HG02870 (cell line): ENCODE data around the gene USP7.

ENCODE experiments used
- ATAC-seq: cut with Tn5 transposase; IDR thresholded peaks from one replicate; pipeline ENCODE4 v1.9.1; 2021; ENCODE audit warnings: mild to moderate bottlenecking, moderate library complexity; ENCODE audit not compliant: unreplicated experiment

USP7 gene

GRCh38 chr16:8904018-8904430 is 59.7 kb downstream of the USP7 start:
- no peak for ATAC-seq

- ATAC-seq: no peak
Observed at GRCh38 chr16:8903004-8903403, 60.7 kb downstream of the USP7 start.

DNA sequence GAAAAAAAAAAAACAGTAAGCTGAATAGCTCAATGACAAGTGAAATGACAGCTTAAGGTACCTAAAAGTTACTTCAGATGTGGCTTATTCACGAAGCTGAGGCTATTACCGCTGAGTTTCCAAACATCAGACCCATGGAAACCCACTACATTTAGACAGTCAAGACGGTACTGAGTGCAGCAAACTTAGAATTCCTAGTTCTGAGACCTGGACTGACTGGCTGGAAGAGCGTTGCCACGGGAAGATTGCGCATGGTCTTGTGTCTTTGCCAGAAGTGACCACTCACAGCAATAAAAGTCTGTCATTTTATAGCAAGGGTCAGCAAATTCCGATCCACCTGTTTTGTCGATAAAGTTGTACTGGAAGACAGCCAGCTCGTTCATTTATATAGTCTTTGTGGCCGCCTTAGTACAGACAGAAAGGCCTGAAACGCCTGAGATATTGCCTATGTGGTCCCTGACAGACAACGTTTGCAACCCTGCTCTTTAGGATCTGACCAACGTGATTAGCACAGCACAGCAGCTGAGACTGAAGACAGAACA is 62.3 kb downstream of the USP7 start:
- no peak for ATAC-seq

- ATAC-seq: no peak
Observed at GRCh38 chr16:8900343-8900742, 63.4 kb downstream of the USP7 start.

DNA sequence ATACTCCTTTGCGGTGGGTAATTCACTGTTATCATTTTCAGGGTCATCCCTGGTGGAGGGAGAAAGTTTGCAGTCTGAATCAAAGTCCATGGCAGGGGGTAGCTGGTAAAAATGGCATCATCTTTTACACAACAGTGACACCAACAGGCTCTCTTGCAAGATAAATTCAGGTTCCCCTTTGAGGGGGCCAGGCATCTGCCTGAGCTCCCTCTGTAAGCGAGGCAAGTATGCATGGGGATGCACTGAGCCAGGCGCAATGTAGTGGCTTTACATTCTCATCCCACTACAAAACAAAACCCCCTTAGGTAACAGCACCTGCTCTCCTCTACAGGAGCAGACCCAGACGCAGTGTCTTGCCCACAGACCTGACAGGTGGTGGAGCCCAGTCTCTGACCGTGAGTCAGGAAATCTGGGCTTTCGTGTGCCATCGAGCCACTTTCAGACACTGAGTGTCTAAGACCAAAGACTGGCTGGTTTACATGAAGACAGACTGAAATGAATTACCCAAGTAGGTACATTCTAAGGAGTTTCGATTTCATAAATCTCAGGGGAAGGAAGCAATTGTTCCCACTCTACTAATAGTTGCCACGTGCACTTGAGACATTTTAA is 63.9 kb downstream of the USP7 start:
- ATAC-seq: no peak

GRCh38 chr16:8898660-8899318 is 64.9 kb downstream of the USP7 start:
- ATAC-seq: no peak

DNA sequence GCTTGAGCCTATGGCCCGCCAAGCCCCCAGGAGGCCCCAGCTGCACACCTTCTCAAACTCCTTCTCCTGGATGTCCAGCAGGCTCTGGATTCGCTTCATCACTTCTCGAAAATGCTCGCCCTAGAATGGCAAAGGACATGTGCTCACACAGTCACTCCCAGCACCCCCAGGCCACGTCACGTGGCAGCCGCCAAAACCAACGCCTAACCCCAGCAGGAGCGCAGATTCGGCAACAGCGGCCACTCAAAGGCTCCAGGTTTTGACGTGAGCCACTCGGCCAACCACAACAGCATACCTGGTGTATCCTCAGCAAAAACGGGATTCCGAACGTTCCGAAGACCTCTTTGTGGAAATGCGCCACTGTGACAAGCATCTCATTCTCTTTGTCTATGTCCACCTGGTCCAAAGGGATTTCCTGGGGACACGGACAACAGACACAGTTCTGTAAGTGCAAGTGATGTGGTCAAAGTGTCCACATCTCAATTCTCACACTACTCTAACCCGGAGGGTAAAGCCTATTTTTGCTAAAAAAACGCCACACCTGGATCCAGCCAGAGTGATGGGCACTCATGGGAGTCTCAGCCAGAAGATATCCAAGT is 68.9 kb downstream of the USP7 start:
- no peak for ATAC-seq

DNA sequence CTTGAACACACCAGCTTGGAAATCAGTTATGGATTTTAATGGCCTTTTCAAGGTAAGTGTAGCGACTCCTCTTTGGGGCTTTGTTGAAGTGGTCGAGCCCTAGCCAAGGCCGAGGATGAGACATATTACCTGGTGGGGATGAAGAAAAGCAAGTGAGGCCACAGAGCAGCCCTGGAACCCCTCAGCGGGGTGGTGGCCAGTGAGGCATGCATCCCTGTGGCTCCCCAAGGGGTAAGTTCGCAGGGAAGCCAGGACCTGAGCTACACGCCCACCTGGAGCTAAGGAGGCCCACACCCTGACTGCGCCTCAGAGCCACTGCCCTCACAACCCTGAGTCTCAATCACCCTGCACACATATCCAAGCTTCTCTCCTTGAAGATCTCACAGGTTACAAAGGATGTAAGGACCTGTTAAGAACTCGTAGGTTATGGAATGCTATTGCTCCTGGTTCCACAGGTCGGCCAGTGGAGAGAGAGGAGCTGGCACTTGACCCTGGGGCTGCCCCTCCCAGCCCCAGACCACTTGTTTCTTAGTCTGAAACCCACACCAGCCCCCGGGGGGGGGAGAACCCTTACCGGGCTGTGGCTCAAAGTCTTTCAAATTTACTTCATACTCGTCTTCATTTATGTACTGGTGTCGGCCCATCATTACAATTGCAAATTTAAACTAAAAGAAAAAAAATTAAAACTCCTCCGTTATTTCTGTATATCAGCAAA is 69.6 kb downstream of the USP7 start:
- ATAC-seq: no peak

DNA sequence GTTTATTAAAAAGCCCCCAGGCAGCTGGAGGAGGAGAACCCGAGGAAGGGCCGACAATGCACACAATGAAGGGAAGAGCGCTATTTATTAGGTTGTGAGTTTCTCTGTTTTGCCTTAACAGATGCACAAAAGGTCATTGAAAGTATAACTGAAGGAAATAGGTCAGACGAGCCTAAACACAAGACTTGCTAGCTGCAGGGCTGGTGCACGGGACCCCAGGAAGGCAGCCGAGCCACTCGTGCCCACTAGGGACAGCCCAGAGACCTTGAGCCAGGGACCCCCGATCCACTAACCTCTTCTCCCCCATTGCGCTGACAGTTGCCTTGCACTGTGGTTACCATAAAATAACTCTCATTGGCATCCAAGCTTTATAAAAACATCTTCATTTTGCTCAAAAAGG is 70.3 kb downstream of the USP7 start:
- ATAC-seq: no peak

GRCh38 chr16:8892101-8892575 is 71.6 kb downstream of the USP7 start:
- peak; percentile 33 for ATAC-seq

DNA sequence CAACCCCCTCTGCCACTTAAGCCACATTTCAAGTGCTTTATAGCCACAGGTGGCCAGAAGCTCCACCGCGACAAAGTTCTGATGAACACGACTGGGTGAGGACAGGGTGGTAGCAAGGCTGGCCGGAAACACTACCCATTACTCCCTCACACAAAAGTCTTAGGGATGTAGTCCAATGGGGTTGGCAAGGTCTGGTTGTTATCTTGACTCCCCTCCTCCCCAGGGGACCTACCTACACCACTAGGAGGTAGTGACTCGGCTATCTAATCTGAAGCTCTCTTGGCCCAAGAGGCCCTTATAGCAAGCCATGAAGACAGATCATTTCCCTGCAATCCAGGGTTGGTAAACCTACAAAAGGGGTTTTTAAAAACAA is 73.2 kb downstream of the USP7 start:
- no peak for ATAC-seq

- no peak for ATAC-seq
Observed at GRCh38 chr16:8889893-8890548, 73.7 kb downstream of the USP7 start.

DNA sequence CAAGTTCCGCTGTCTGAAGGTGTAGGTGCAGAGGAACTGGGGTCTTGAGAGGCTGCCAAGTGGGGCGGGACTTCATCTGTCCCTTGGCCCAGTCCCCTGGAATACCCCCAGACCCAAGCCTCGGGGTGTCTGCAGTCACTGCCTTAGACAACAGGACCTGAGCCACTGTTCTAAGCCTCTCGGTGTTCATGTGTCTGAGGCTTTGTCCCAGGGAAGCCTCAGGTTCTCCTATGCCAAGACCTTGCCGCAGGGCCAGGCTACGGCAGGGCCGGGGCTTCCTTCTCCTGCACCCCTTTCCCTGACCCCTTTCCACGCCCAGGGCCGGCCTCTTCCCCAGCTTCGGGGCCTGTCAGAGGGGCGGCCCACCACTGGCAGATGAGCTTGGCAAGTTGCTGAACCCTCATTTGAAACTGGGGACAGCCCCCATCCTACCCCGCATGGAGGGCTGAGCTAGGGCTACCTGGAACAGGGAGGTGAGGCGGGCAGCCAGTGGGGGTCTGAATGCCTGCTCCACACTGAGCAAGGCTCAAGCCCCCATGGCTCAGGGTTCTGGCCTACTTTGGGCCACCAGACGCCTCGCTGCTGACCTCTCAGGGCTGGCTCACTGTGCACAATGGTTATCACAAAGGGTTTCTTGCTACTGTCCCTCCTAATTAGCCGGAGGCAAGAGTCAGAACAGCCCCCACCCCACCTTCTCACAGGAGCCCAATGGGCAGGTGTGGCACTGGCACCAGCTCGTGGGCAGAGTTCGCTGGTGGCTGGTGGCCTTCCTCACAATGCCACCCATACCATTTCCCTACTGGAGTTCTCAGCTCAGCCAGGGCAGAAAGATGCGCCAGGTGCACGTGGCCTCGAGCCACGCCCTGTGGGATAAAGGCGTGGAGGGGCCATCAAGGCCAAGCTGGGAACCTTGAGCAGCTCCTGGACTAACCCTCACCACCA is 74.5 kb downstream of the USP7 start:
- no peak for ATAC-seq

DNA sequence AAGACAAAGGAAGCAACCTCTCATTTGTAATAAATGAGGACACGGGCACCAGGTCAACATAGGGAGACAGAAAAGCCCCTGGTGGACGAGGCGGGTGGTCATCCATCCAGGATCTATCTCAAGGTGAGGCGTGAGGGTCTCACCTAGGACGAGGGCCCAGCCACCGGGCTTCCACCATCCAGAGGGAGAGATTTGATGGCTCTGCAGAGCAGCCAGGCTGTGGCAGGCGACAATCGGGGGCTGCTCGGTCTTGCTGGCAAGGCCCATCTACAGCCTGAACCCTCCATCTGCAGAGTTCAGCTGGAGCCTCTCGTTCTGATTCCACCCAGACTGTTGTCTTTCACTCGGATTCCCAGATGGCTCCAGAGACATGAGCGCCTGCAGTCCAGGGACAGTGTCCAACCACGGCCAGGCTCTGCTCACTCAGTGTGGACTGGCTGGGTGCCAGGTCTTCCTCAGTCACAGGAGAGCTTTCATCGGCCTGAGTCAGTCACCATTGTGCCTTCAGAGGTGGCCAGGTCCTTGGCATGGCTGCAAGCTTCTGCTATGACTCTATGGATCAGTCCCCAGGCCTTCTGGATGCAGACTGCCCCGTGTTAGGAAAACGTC is 75.7 kb downstream of the USP7 start:
- ATAC-seq: no peak

- ATAC-seq: no peak
Observed at GRCh38 chr16:8887431-8887765, 76.3 kb downstream of the USP7 start.

- ATAC-seq: no peak
Observed at GRCh38 chr16:8886593-8887430, 76.9 kb downstream of the USP7 start.

GRCh38 chr16:8885674-8886592 is 77.8 kb downstream of the USP7 start:
- no peak for ATAC-seq
